Transverse colon (tissue), 4 donors: ENCODE data around the gene SIPA1L3. TPM values are rescaled to one million over a fixed set of nuclear protein-coding genes. Genes with fewer than 3 reads are reported as not detected.

ENCODE experiments used
- DNase-seq: peaks from one replicate; pipeline ENCODE4 v3.0.0-alpha.2; 2019
- H3K27ac ChIP-seq, 4 donors: fragments of 200-600 bp; sonication (generic); 2 replicates each; pipeline ENCODE4 v1.5.1; 2016 to 2018; ENCODE audit warnings: inconsistent platforms in 4 of 4
- H3K27me3 ChIP-seq: fragments of 200-600 bp; sonication (generic); 2 replicates; pipeline ENCODE4 v1.5.1; 2017; ENCODE audit warnings: inconsistent platforms
- H3K36me3 ChIP-seq, 4 donors: fragments of 200-600 bp; sonication (generic); 2 replicates each; pipeline ENCODE4 v1.5.1; 2017 to 2019; ENCODE audit warnings: inconsistent platforms in 4 of 4
- H3K4me1 ChIP-seq, 4 donors: fragments of 200-600 bp; sonication (generic); 2 replicates each; pipeline ENCODE4 v1.5.1; 2017 to 2020; ENCODE audit warnings: inconsistent platforms in 4 of 4
- H3K4me3 ChIP-seq, 4 donors: fragments of 200-600 bp; sonication (generic); 1 replicate in 1 of 4; 2 replicates in 3 of 4; pipeline versions ENCODE4 v1.5.1 to v1.6.1; 2017 to 2019; ENCODE audit warnings: inconsistent platforms in 4 of 4
- H3K9me3 ChIP-seq, 2 donors: fragments of 200-600 bp; sonication (generic); 2 replicates each; pipeline ENCODE4 v1.5.1; 2017 to 2019; ENCODE audit warnings: inconsistent platforms in 2 of 2
- EP300 ChIP-seq: sonication (generic); formaldehyde crosslinking; IDR thresholded peaks from one replicate; pipeline ENCODE4 v1.6.1; 2017; ENCODE audit warnings: antibody characterized with exemption, low read depth
- POLR2A ChIP-seq: fragments of 450-650 bp; IDR thresholded peaks from one replicate; pipeline ENCODE4 v1.6.1; 2016; ENCODE audit warnings: antibody characterized with exemption, mild to moderate bottlenecking, moderate library complexity
- POLR2AphosphoS5 ChIP-seq, 3 donors: sonication (generic); formaldehyde crosslinking; IDR thresholded peaks; one replicate each; pipeline ENCODE4 v1.6.1; 2016; ENCODE audit warnings: antibody characterized with exemption in 3 of 3
- WGBS, 2 donors: methylation state at CpG; one replicate each; pipeline ENCODE4 v1.1.5; 2018; ENCODE audit warnings: low coverage in 1 of 2; 5-methylcytosine and 5-hydroxymethylcytosine counted together
- in situ Hi-C, 4 donors: fragments of 200-750 bp; cut with MboI; loops; one replicate each; pipeline versions ENCODE4 v1.15.0 to v1.15.1; 2017; ENCODE audit warnings: low sequenced_read_pairs in 3 of 4, low pct_ligation_motif_present in 1 of 4, low pct_unique_long_range_greater_than_20kb in 1 of 4
- intact Hi-C: fragments of 100-400 bp; cut with DNase I; formaldehyde crosslinking; loops from one replicate; pipeline ENCODE4 v1.15.1; 2023; ENCODE audit warnings: low total_unique reads
- total RNA-seq, 4 donors: library from RNA; depleted of rRNA; stranded (reverse); fragments of >200 nt; gene quantifications; one replicate each; pipeline ENCODE4 v1.1.0, GENCODE V29; 2016
- TF ChIP-seq, protein P1 (sequence below), 5 experiments: fragments of 200-600 bp in 3 of 5; fragments of 450-650 bp in 2 of 5; sonication (generic) in 3 of 5; IDR thresholded peaks; 1 replicate in 2 of 5; 2 replicates in 3 of 5; pipeline ENCODE4 v1.5.1; 2016 to 2017; ENCODE audit warnings: antibody characterized with exemption in 5 of 5, inconsistent platforms in 3 of 5, mild to moderate bottlenecking in 2 of 5, moderate library complexity in 1 of 5

SIPA1L3 gene
- total RNA-seq, 4 donors from 2014 or later = 191 to 284 (median 231) TPM

DNA sequence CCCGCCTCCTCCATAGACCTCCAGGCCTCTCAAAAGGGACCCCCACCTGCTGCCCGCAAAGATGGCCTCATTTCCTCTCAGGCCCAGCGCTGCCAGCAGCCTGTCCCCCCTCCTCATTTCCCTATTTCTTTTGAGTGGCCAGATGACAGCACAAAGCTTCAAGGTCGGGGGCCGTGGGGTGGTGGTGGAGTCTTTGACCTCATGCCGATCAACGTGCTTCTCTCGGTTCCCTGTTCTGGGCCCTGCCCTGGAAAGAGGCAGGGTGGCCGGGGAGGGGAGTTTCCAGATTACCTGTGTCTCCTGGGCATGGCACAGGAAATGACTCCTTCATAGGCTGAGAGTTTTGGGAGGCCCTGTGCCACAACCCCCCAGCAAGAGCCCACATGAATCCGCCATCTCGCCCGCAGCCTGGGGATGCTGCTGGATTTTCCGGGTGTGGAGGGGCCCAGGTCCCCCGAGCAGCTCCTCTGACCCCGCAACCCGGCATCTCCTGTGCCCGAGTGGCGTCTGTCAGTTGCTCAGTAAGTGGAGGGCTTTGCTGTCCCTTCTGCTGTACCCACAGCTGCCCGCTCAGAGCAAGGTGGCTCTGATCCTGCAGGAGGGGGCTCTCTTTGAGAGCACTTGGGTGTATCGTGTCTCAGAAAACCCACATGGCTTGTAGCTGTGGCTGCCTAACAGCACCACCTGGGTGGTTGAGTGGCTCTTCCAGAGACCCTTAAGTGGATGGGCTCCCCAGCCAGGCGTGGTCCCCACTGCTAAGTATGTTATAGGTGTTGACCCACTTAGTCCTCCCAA lies 139.4 kb downstream of the SIPA1L3 start:
- intact Hi-C loops = no loop called here
- peak; percentile 68 for DNase-seq
- WGBS, 2 donors = 81% methylated on average over 21 of the region's 21 CpGs; no CpG with 5 or more reads in 1 of the 2 donors
- in situ Hi-C loops = no loop called here
- Histone ChIP-seq H3K4me1 (peaks cover 0 to 8% (median 3%) of the 10 kb centered on the region in 4 donors), H3K27ac (peak overlapping the region in 2 of 4 donors; percentile 48 to 75), H3K27me3 (no peaks in the 10 kb centered on the region), H3K36me3 (no peaks in the 10 kb centered on the region), H3K9me3 (no peaks in the 10 kb centered on the region), H3K4me3 (no peak overlapping the region)
- TF ChIP-seq POLR2AphosphoS5 (IDR thresholded peaks at IDR 0.05) (no peak), EP300 (no peak), POLR2A (no peak)
- TF ChIP-seq, protein P1, sequence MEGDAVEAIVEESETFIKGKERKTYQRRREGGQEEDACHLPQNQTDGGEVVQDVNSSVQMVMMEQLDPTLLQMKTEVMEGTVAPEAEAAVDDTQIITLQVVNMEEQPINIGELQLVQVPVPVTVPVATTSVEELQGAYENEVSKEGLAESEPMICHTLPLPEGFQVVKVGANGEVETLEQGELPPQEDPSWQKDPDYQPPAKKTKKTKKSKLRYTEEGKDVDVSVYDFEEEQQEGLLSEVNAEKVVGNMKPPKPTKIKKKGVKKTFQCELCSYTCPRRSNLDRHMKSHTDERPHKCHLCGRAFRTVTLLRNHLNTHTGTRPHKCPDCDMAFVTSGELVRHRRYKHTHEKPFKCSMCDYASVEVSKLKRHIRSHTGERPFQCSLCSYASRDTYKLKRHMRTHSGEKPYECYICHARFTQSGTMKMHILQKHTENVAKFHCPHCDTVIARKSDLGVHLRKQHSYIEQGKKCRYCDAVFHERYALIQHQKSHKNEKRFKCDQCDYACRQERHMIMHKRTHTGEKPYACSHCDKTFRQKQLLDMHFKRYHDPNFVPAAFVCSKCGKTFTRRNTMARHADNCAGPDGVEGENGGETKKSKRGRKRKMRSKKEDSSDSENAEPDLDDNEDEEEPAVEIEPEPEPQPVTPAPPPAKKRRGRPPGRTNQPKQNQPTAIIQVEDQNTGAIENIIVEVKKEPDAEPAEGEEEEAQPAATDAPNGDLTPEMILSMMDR (IDR thresholded peaks at IDR 0.05) = no peak

DNA sequence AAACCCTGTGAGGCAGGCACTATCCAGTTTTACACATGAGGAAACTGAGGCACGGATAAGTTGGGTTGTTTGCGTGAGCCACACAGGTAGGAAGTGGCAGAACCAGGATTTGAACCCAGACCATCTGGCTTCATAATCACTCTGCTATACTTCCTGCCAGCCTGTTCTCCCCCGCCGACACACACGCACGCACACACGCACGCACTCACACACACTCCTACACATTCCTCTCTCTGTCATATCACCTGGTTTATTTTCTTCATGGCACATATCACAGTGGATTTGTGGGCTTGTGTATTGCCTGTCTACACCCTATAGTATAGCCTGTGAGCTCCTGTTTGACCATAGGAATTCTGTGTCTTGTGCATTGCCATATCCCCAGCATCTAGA lies 140.0 kb downstream of the SIPA1L3 start:
- in situ Hi-C loops = no loop called here
- no peaks in the 10 kb centered on the region for H3K36me3 ChIP-seq
- no peaks in the 10 kb centered on the region for H3K9me3 ChIP-seq
- no peaks in the 10 kb centered on the region for H3K27me3 ChIP-seq
- DNase-seq = no peak
- intact Hi-C loops = no loop called here
- no peak overlapping the region for H3K4me3 ChIP-seq
- H3K27ac ChIP-seq = peak overlapping the region in 2 of 4 donors; percentile 48 to 75
- WGBS, 2 donors = 84 to 85% methylated on average over 4 to 8 of the region's 8 CpGs
- peaks cover 0 to 8% (median 3%) of the 10 kb centered on the region in 4 donors for H3K4me1 ChIP-seq
- TF ChIP-seq POLR2A (no peak), POLR2AphosphoS5 (IDR thresholded peaks at IDR 0.05) (no peak), EP300 (no peak)
- TF ChIP-seq, protein P1 (IDR thresholded peaks at IDR 0.05) = no peak

DNA sequence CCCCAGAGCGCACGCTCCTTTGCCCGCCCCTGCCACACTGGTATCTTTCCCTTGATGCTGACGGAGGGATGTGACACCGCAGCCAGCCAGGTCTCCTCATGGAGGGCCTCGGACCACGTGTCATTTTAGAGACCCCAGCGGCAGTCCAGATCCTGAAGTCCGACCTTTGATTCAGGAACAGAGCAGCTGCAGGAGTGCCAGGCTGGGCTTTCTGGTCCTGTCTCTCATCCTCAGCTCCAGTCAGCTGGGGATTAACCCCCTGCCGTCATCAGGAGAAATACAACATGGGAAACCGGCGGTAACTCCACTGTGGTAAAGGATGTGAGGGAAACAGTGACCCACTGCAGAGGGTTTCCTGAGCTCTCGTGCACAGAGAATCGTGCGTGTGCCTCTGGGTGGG lies 140.6 kb downstream of the SIPA1L3 start:
- Histone ChIP-seq H3K27ac (peak overlapping the region in 3 of 4 donors; percentile 48 to 75 (median 67)), H3K9me3 (no peaks in the 10 kb centered on the region), H3K27me3 (no peaks in the 10 kb centered on the region), H3K4me3 (no peak overlapping the region), H3K4me1 (peaks cover 0 to 8% (median 3%) of the 10 kb centered on the region in 4 donors), H3K36me3 (no peaks in the 10 kb centered on the region)
- in situ Hi-C loops = no loop called here
- intact Hi-C loops = no loop called here
- TF ChIP-seq POLR2A (no peak), POLR2AphosphoS5 (IDR thresholded peaks at IDR 0.05) (no peak)
- TF ChIP-seq, protein P1 (IDR thresholded peaks at IDR 0.05) = no peak
- DNase-seq = no peak
- 83% methylated on average over 15 of the region's 15 CpGs; no CpG with 5 or more reads in 1 of the 2 donors for WGBS, 2 donors

GRCh38 chr19:38049105-38049649 lies 142.2 kb downstream of the SIPA1L3 start:
- Histone ChIP-seq H3K27ac (peak overlapping the region; percentile 47 to 75 (median 58)), H3K27me3 (no peaks in the 10 kb centered on the region), H3K9me3 (no peaks in the 10 kb centered on the region), H3K36me3 (no peaks in the 10 kb centered on the region), H3K4me3 (no peak overlapping the region), H3K4me1 (peaks cover 0 to 8% (median 3%) of the 10 kb centered on the region in 4 donors)
- WGBS, 2 donors = 69 to 88% methylated on average over 4 to 10 of the region's 10 CpGs
- DNase-seq = peak; percentile 53
- intact Hi-C loops (no loop called here), in situ Hi-C loops (no loop called here)
- TF ChIP-seq POLR2A = no peak
- TF ChIP-seq, protein P1 (IDR thresholded peaks at IDR 0.05) = no peak
- no peak for TF ChIP-seq POLR2AphosphoS5 (IDR thresholded peaks at IDR 0.05)
- TF ChIP-seq EP300 = no peak
